Measurements from ENCODE around the gene FIS1. TPM values are rescaled to one million over a fixed set of nuclear protein-coding genes. Genes with fewer than 3 reads are reported as not detected.
A peak's percentile ranks its signal among the peaks of the same experiment; 100 is the strongest.
"Not testable (repeated sequence)": the region's sequence is repeated elsewhere in the genome, so short reads cannot be mapped to it uniquely, and the experiment has no call there.

Gene FIS1
- total RNA-seq, 4 donors from 2014 or later = 319 to 467 (median 364) TPM

- in situ Hi-C loops (cut with MboI; ENCODE audit: low sequenced_read_pairs in 4 of 4) = no loop called here
- TF ChIP-seq CTCF (IDR thresholded peaks at IDR 0.05 in 4 of 5, conservative IDR thresholded peaks at IDR 0.05 in 1 of 5) (no peak), POLR2A (IDR thresholded peaks at IDR 0.05) (no peak)
- Histone ChIP-seq H3K27ac (no peak overlapping the region), H3K4me1 (peaks cover 0 to 7% of the 10 kb centered on the region in 2 donors), H3K9me3 (no peaks in the 10 kb centered on the region), H3K36me3 (peaks cover 0 to 4% of the 10 kb centered on the region in 2 donors), H3K27me3 (peaks cover 37 to 46% (median 43%) of the 10 kb centered on the region in 3 donors), H3K4me3 (no peak overlapping the region)
- ATAC-seq (no peak), DNase-seq (no peak)
- intact Hi-C loops (cut with DNase I; ENCODE audit: low total_unique reads) = no loop called here
Measured at GRCh38 chr7:101202603-101202918, 42.3 kb downstream of the FIS1 start.

GRCh38 chr7:101201695-101202602 is 42.9 kb downstream of the FIS1 start:
- in situ Hi-C loops (cut with MboI; ENCODE audit: low sequenced_read_pairs in 4 of 4) (no loop called here), intact Hi-C loops (cut with DNase I; ENCODE audit: low total_unique reads) (no loop called here)

GRCh38 chr7:101200862-101201599 is 43.9 kb downstream of the FIS1 start, which contains the start of gene MOGAT3:
Gene MOGAT3 (minus strand): TSS chr7:101201036. CDS start chr7:101200854, 182 bp downstream.
- in situ Hi-C loops (cut with MboI; ENCODE audit: low sequenced_read_pairs in 4 of 4) = no loop called here
- no peaks in the 10 kb centered on the region for H3K9me3 ChIP-seq
- ATAC-seq (no peak), DNase-seq (no peak)
- H3K27me3 ChIP-seq = peaks cover 37 to 48% (median 44%) of the 10 kb centered on the region in 3 donors
- intact Hi-C loops (cut with DNase I; ENCODE audit: low total_unique reads) = no loop called here
- H3K27ac ChIP-seq = no peak within 1 kb of the TSS
- TF ChIP-seq CTCF (IDR thresholded peaks at IDR 0.05 in 4 of 5, conservative IDR thresholded peaks at IDR 0.05 in 1 of 5) = no peak
- no peak for TF ChIP-seq POLR2A (IDR thresholded peaks at IDR 0.05)
- peaks cover 0 to 7% of the 10 kb centered on the region in 2 donors for H3K4me1 ChIP-seq
- H3K4me3 ChIP-seq = peak within 1 kb of the TSS in 2 of 4 donors; percentile 6 to 28
- H3K36me3 ChIP-seq = no peaks in the 10 kb centered on the region

More at GRCh38 chr7:101201695-101202602, 42.9 kb downstream of the FIS1 start:
- peaks cover 0 to 7% of the 10 kb centered on the region in 2 donors for H3K4me1 ChIP-seq
- H3K27ac ChIP-seq = no peak overlapping the region
- H3K27me3 ChIP-seq = peaks cover 37 to 46% (median 44%) of the 10 kb centered on the region in 3 donors
- peaks cover 0 to 4% of the 10 kb centered on the region in 2 donors for H3K36me3 ChIP-seq
- no peak for ATAC-seq
- no peaks in the 10 kb centered on the region for H3K9me3 ChIP-seq
- peak overlapping the region in 2 of 4 donors; percentile 6 to 28 for H3K4me3 ChIP-seq
- TF ChIP-seq CTCF (IDR thresholded peaks at IDR 0.05 in 4 of 5, conservative IDR thresholded peaks at IDR 0.05 in 1 of 5) = no peak
- no peak for TF ChIP-seq POLR2A (IDR thresholded peaks at IDR 0.05)
- DNase-seq = no peak

GRCh38 chr7:101200504-101200861 is 44.4 kb downstream of the FIS1 start:
- intact Hi-C loops (cut with DNase I; ENCODE audit: low total_unique reads) (no loop called here), in situ Hi-C loops (cut with MboI; ENCODE audit: low sequenced_read_pairs in 4 of 4) (no loop called here)
- H3K27ac ChIP-seq = no peak overlapping the region
- no peak overlapping the region for H3K4me3 ChIP-seq
- H3K9me3 ChIP-seq = no peaks in the 10 kb centered on the region
- peaks cover 0 to 7% of the 10 kb centered on the region in 2 donors for H3K4me1 ChIP-seq
- ATAC-seq (no peak), DNase-seq (no peak)
- TF ChIP-seq CTCF (IDR thresholded peaks at IDR 0.05 in 4 of 5, conservative IDR thresholded peaks at IDR 0.05 in 1 of 5) (no peak), POLR2A (IDR thresholded peaks at IDR 0.05) (no peak)
- H3K27me3 ChIP-seq = peaks cover 41 to 48% (median 44%) of the 10 kb centered on the region in 3 donors
- no peaks in the 10 kb centered on the region for H3K36me3 ChIP-seq

- DNase-seq; intact Hi-C loops (cut with DNase I; ENCODE audit: low total_unique reads); H3K36me3 ChIP-seq; ATAC-seq; H3K4me1 ChIP-seq; H3K4me3 ChIP-seq; H3K9me3 ChIP-seq; H3K27ac ChIP-seq: not testable (repeated sequence)
- H3K27me3 ChIP-seq = peaks cover 42 to 45% (median 44%) of the 10 kb centered on the region in 3 donors
- in situ Hi-C loops (cut with MboI; ENCODE audit: low sequenced_read_pairs in 4 of 4) = loop anchor here in 1 of 4 donors (10.0 kb wide), 1 partner anchor 75 kb away; no protein-coding TSS in a partner anchor
Measured at GRCh38 chr7:101199522-101199921, 45.4 kb downstream of the FIS1 start.

Data from gastrocnemius medialis (tissue), 4 donors.